GM18498 (cell line): ENCODE results near the gene INVS.
A peak's percentile ranks its signal among the peaks of the same experiment; 100 is the strongest.
"Not testable (repeated sequence)": the region's sequence is repeated elsewhere in the genome, so short reads cannot be mapped to it uniquely, and the experiment has no call there.

ENCODE experiments used
- ATAC-seq: cut with Tn5 transposase; IDR thresholded peaks from one replicate; pipeline ENCODE4 v1.9.1; 2021; ENCODE audit warnings: mild to moderate bottlenecking, moderate library complexity; ENCODE audit not compliant: unreplicated experiment

INVS gene

DNA sequence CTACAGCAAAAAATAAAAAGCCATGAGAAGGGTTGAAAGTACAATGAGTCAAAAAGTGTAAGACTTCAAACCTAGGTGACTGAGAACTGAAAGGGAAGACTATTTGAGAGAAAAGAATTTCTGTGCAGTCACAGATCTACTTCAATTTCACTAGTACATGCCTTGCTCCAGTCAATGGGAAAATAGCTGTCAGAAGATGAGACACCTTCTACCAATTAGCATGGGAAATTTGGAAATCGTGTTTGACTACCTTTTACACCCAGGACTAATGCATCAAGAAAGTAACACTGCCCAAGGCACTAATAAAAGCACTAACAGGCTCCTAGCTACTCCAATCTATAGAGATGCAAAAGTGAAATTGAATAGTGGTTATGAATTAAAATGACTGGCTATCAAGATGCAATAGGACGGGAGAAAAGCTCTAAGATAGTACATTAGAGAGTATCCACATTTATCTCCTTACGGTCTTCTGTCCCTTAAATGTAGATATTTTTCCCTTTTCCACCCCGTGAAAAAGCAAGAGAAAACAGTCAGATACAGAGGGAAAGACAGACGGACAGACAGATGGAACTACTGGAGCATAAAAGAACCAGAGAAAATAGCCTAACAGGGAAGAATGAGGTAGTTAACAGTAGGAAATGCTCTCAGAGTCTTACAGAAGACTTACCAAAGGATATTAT, 15.5 kb upstream of the INVS start:
- peak; percentile 51 for ATAC-seq

DNA sequence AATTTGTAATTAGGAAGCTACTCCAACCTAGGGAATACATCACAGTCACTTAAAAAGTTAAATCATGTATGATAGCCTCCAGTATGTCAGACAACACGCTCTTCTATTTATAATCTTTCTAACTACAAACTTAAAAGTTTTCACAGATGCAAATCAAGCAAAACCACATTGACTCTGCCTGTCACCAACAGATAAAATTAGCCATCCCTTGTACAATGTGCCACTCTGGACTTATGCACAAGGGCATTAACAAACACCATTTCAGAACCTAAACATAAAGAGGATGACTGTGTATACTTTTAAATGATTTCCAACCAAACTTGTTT, 15.0 kb upstream of the INVS start:
- peak; percentile 58 for ATAC-seq

DNA sequence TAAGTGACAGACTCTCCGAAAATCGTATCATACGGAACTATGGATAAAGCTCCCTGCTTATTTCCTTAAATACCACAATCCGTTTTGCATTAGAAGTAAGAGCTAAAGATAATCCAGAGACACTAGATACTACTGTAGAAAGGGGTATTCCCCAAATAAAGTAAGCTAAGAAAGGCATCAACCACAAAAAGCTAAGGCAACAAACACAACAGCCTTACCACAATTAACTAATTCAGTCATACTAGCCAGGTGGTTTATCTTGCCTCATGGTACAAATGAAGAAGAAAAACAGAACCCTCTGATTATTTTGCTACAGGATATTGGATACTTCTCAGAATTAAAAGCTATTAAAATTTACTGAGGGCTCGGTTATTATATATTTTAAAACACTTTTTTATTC, 14.3 kb upstream of the INVS start:
- peak; percentile 76 for ATAC-seq

- no peak for ATAC-seq
These were observed 12.9 kb upstream of the INVS start for GRCh38 chr9:100086097-100086635.

- no peak for ATAC-seq
These were observed 11.8 kb upstream of the INVS start for GRCh38 chr9:100087218-100087617.

DNA sequence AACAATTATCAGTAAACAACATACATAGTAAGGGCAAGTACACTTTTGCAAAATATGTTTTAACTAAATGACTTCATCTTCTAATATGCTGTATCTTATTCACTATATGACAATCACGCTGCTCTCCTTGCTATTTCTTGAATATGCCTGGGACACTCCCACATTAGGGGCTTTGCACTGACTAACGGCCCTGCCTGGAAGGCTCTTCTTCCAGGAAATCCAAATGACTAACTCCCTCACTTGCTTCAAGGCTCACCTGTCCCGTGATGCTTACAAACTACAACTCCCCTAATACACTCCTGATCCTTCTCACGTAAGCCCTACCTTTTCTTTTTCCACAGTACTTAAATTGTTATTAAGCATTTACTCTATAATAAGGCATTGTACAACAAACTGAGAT, 10.8 kb upstream of the INVS start:
- no peak for ATAC-seq

DNA sequence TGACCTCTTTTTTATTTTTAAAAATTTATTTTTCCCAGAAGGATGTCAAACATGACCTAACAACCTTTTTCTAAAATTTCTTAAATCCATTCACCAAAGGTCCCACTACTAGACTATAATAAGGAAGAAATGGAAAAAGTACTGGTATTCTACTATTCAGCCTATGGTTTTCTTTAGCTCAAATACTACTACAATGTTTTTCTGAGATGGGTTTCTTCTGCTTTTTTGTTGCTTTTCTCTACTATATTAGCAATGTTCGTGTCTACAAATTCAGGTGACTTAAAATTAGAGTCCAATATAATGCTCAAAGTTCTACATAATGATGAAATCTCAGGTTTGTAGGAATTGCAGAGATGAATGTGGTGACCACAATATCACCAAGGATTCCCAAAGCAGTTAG, 8.2 kb upstream of the INVS start:
- no peak for ATAC-seq

DNA sequence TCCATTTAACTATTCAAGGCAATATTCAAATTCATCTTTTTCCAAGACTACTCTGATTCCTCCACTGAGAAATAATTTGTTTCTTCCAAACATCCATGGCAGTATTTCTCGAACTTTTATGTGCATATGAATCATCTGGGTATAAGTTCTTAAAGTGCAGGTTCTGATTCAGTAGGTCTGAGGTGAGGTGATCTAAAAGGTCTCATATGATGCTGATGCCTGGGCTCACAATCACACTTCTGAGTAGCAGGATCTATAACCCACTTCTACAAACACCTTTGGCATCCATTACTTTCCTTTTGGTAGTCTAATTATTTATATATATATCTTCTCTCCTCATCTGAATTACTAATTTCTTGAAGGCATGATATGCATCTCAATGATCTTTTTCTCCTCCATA, 7.4 kb upstream of the INVS start:
- no peak for ATAC-seq

DNA sequence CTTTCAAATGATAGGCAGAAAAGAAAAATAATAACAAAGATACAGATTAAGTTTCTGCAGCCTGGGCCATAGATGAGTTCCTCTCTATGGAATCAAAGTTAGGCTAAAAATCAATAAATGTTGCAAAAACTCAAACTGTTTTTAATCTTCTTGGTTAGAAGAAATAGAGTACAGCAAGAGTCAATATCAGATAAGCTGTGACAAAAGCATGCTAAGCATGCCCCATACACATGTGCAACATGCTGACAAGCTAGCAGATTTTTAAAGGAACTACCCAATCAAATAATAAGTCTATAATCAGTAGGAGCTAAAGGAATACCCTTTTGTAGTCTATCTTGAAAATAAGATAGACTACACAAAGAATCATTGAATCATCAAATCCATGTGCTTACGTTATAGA, 7.0 kb upstream of the INVS start:
- no peak for ATAC-seq

- not testable (repeated sequence) for ATAC-seq
These were observed 4.6 kb upstream of the INVS start for GRCh38 chr9:100094411-100094810.

DNA sequence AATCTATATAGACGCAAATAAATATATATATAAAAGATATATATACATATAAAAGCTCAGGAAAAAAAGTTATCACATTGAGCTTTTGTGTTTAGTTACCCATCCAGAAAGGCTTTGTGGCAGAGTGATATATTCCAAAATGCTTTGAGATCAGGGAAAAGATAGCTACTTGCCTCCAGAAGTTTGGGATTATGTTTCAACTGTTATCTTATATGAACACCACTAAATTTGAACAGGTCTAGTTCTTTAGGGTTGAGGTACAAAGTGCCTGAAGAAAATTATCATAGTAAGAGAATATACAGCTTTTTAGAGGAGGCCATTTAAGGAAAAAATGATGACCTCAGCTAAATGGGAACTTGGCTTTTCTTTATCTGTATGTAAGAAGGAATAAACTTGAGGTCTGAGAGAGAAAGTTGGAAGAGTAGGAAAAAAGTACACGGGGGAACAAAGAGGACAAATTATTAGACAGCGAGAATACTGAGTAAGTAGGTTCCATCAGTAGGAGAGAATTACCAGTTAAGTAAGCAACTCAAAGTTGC, 2.6 kb upstream of the INVS start:
- ATAC-seq: no peak

- peak; percentile 10 for ATAC-seq
These were observed 777 bp upstream of the INVS start for GRCh38 chr9:100098046-100098886.

DNA sequence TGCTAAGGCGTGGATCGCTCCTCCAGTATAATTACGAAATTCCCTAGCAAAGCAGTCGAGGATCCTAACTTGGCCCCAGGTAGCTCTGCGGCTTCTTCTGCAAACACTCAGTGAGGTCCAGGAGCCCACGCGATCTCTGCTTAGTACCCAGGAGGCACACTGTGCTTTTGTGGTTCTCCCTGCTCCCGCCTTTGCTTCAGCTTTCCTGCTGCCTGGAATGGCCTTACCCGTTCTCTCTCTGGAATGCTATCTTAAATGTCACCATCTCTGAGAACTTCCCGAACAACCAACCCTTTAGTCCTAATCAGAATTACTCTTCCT, 639 bp downstream of the INVS start:
- peak; percentile 1 for ATAC-seq

- no peak for ATAC-seq
These were observed 1.2 kb downstream of the INVS start for GRCh38 chr9:100100146-100100667.

- ATAC-seq: no peak
These were observed 2.6 kb downstream of the INVS start for GRCh38 chr9:100101608-100102007.

- ATAC-seq: no peak
These were observed 5.3 kb downstream of the INVS start for GRCh38 chr9:100104314-100104713.

- ATAC-seq: no peak
These were observed 6.8 kb downstream of the INVS start for GRCh38 chr9:100105861-100106260.

DNA sequence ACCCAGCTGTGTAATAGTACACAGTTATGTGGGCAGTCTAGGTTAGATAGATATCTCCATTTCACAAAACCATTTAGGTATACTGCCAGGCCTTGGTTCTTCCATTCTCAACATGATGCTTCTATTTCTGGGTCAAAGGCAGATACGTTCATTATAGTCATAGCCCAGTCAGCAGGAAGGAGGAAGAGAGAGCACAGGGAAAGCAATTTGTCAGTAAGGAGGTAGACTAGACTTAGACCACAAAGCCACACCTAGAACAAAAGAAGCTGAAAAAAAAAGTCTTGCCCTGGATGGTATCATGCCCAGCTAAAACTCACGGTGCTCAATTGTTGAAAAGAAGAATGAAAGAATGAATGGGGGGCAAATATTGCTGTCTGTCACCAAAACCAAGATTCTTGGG, 7.6 kb downstream of the INVS start:
- no peak for ATAC-seq

GRCh38 chr9:100108559-100108958, 9.5 kb downstream of the INVS start:
- ATAC-seq: no peak

- no peak for ATAC-seq
These were observed 12.2 kb downstream of the INVS start for GRCh38 chr9:100111235-100111634.

GRCh38 chr9:100112677-100113336, 13.8 kb downstream of the INVS start:
- no peak for ATAC-seq
